AG10803 (cell line): ENCODE results near the gene MADD.

Experiments
- DNase-seq: peaks from one replicate; pipeline ENCODE4 v3.0.0; 2010; ENCODE audit warnings: low read depth
- H3K4me3 ChIP-seq: 2 replicates; pipeline ENCODE4 v1.5.1; 2011; ENCODE audit warnings: mild to moderate bottlenecking, low read length, control low read depth
- TF ChIP-seq, protein P1 (sequence below): conservative IDR thresholded peaks from 2 replicates; pipeline ENCODE4 v1.5.1; 2011; ENCODE audit warnings: mild to moderate bottlenecking, low read length, control low read depth, inconsistent platforms

Gene MADD

GRCh38 chr11:47233989-47234668, 35.8 kb upstream of the MADD start:
- TF ChIP-seq, protein P1, sequence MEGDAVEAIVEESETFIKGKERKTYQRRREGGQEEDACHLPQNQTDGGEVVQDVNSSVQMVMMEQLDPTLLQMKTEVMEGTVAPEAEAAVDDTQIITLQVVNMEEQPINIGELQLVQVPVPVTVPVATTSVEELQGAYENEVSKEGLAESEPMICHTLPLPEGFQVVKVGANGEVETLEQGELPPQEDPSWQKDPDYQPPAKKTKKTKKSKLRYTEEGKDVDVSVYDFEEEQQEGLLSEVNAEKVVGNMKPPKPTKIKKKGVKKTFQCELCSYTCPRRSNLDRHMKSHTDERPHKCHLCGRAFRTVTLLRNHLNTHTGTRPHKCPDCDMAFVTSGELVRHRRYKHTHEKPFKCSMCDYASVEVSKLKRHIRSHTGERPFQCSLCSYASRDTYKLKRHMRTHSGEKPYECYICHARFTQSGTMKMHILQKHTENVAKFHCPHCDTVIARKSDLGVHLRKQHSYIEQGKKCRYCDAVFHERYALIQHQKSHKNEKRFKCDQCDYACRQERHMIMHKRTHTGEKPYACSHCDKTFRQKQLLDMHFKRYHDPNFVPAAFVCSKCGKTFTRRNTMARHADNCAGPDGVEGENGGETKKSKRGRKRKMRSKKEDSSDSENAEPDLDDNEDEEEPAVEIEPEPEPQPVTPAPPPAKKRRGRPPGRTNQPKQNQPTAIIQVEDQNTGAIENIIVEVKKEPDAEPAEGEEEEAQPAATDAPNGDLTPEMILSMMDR = peak; percentile 56
- no peak overlapping the region for H3K4me3 ChIP-seq
- peak; percentile 80 for DNase-seq

GRCh38 chr11:47234669-47235100, 35.2 kb upstream of the MADD start:
- H3K4me3 ChIP-seq = no peak overlapping the region
- no peak for DNase-seq
- TF ChIP-seq, protein P1 = no peak

GRCh38 chr11:47235163-47235562, 34.8 kb upstream of the MADD start:
- no peak for DNase-seq
- H3K4me3 ChIP-seq = no peak overlapping the region
- TF ChIP-seq, protein P1 = no peak

- DNase-seq = peak; percentile 28
- no peak overlapping the region for H3K4me3 ChIP-seq
- TF ChIP-seq, protein P1 = no peak
These were observed 33.5 kb upstream of the MADD start for GRCh38 chr11:47236482-47236881.

DNA sequence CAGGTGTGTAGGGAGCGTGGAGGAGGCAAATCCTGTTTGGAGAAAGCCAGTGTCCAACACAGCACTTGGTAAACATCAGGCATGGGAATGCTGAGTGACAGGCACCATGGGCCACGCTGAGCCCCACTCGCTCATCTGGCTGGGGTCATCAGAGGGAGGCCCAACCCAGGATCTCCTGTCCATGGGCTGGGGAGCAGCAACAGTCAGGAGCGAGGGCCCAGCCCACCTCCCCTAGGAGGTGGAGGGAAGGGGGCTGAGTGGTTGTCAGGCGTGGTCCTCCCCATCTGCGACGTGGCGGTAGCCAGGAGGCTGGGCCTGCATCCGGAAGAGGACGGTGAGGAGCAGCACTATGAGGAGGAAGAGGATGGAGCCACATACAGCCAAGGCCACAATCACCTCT, 30.1 kb upstream of the MADD start:
- no peak for DNase-seq
- no peak overlapping the region for H3K4me3 ChIP-seq
- TF ChIP-seq, protein P1 = no peak

- DNase-seq = peak; percentile 62
- TF ChIP-seq, protein P1 = no peak
- no peak overlapping the region for H3K4me3 ChIP-seq
These were observed 28.1 kb upstream of the MADD start for GRCh38 chr11:47241841-47242301.

GRCh38 chr11:47242596-47243192, 27.2 kb upstream of the MADD start:
- TF ChIP-seq, protein P1 = no peak
- H3K4me3 ChIP-seq = no peak overlapping the region
- no peak for DNase-seq
